Endothelial cell of umbilical vein (primary cell): ENCODE results near the gene STAU1. TPM values are rescaled to one million over a fixed set of nuclear protein-coding genes. Genes with fewer than 3 reads are reported as not detected.

Experiments used
- BruUV-seq: library from RNA; stranded (reverse); fragments of 400-500 nt; replicated peaks from 2 replicates; lab custom pipeline; 2021; lab: Mats Ljungman, UMichigan
- CTCF ChIA-PET: fragments of 300-600, 350-600 bp; sonication (Branson Sonifier 250); formaldehyde crosslinking; loops from one replicate; lab custom pipeline; 2021; ENCODE audit warnings: antibody characterized with exemption, inconsistent platforms; lab: Charles Lee
- POLR2A ChIA-PET: fragments of 300-600, 350-600 bp; sonication (Branson Sonifier 250); formaldehyde crosslinking; loops from one replicate; lab custom pipeline; 2021; ENCODE audit warnings: antibody characterized with exemption, inconsistent platforms; lab: Charles Lee
- DNase-seq: peaks from one replicate; pipeline ENCODE4 v3.0.0-alpha.2; 2011; ENCODE audit warnings: low read depth, low spot score
- FAIRE-seq: peaks from 2 replicates; lab custom pipeline; 2011; peaks lifted over from hg19 to GRCh38; lab: Jason Lieb, UNC
- H2AFZ ChIP-seq: 2 replicates; pipeline ENCODE4 v1.6.0; 2012; ENCODE audit warnings: low read depth, low read length, control low read depth, inconsistent platforms
- H3K27ac ChIP-seq: 2 replicates; pipeline ENCODE4 v1.5.1; 2011; ENCODE audit warnings: low read depth, mild to moderate bottlenecking, control low read depth, low read length, moderate library complexity; ENCODE audit not compliant: insufficient read depth
- H3K27me3 ChIP-seq, 2 experiments: 2 replicates each; pipeline versions ENCODE4 v1.6.0 to v1.6.1; 2011; ENCODE audit warnings: low read length in 2 of 2, mixed read lengths in 1 of 2; ENCODE audit not compliant: control insufficient read depth in 2 of 2, insufficient read depth in 2 of 2
- H3K36me3 ChIP-seq, 2 experiments: 2 replicates in 1 of 2; 3 replicates in 1 of 2; pipeline ENCODE4 v1.5.1; 2011; ENCODE audit warnings: low read length in 2 of 2, mild to moderate bottlenecking in 1 of 2, moderate library complexity in 1 of 2; ENCODE audit not compliant: control insufficient read depth in 2 of 2, insufficient read depth in 2 of 2; ENCODE audit errors: extremely low read depth in 1 of 2
- H3K4me1 ChIP-seq: 3 replicates; pipeline ENCODE4 v1.5.1; 2011; ENCODE audit warnings: mild to moderate bottlenecking, low read length; ENCODE audit not compliant: control insufficient read depth, insufficient read depth; ENCODE audit errors: extremely low read depth
- H3K4me2 ChIP-seq: 2 replicates; pipeline ENCODE4 v1.6.1; 2011; ENCODE audit warnings: low read length, control low read depth, mixed read lengths; ENCODE audit not compliant: insufficient read depth
- H3K4me3 ChIP-seq, 3 experiments: fragments of 200-600 bp in 1 of 3; sonication (generic), shearing (Covaris generic) in 1 of 3; replicated peaks in 1 of 3; 2 replicates each; pipeline ENCODE4 v1.5.1; 2011 to 2016; ENCODE audit warnings: control low read depth in 3 of 3, low read length in 3 of 3, mild to moderate bottlenecking in 2 of 3, inconsistent platforms in 1 of 3, low read depth in 1 of 3, moderate library complexity in 1 of 3; ENCODE audit not compliant: insufficient read depth in 1 of 3
- H3K79me2 ChIP-seq: 2 replicates; pipeline ENCODE4 v1.6.0; 2012; ENCODE audit warnings: low read length, inconsistent platforms; ENCODE audit not compliant: control insufficient read depth, insufficient read depth
- H3K9ac ChIP-seq: replicated peaks from 2 replicates; pipeline ENCODE3; 2011; ENCODE audit warnings: low read length, control low read depth; ENCODE audit not compliant: insufficient read depth; ENCODE audit errors: extremely low read depth
- H3K9me1 ChIP-seq: replicated peaks from 3 replicates; pipeline ENCODE4 v1.6.0; 2011; ENCODE audit warnings: mild to moderate bottlenecking, low read length; ENCODE audit not compliant: control insufficient read depth, insufficient read depth; ENCODE audit errors: extremely low read depth
- H3K9me3 ChIP-seq: replicated peaks from 2 replicates; pipeline ENCODE4 v1.5.1; 2012; ENCODE audit warnings: low read length, inconsistent platforms; ENCODE audit not compliant: control insufficient read depth, insufficient read depth
- H4K20me1 ChIP-seq: replicated peaks from 2 replicates; pipeline ENCODE3; 2011; ENCODE audit warnings: mild to moderate bottlenecking, low read length; ENCODE audit not compliant: control insufficient read depth, insufficient read depth; ENCODE audit errors: extremely low read depth
- EZH2 ChIP-seq: IDR thresholded peaks from 2 replicates; pipeline ENCODE4 v1.6.1; 2012; ENCODE audit warnings: borderline replicate concordance, low read depth, mild to moderate bottlenecking, moderate library complexity, low read length, inconsistent platforms; ENCODE audit not compliant: severe bottlenecking
- FOS ChIP-seq: IDR thresholded peaks from 2 replicates; pipeline ENCODE4 v1.6.1; 2011; ENCODE audit warnings: mild to moderate bottlenecking, low read length, moderate library complexity, borderline replicate concordance; ENCODE audit not compliant: insufficient read depth
- GATA2 ChIP-seq: IDR thresholded peaks from 2 replicates; pipeline ENCODE4 v1.7.0; 2011; ENCODE audit warnings: low read depth, mild to moderate bottlenecking, moderate library complexity, mixed read lengths, low read length; ENCODE audit not compliant: insufficient read length, insufficient read depth
- JUN ChIP-seq: IDR thresholded peaks from 2 replicates; pipeline ENCODE4 v1.6.1; 2011; ENCODE audit warnings: borderline replicate concordance, low read depth; ENCODE audit not compliant: insufficient read length, insufficient read depth
- MAX ChIP-seq: IDR thresholded peaks from 2 replicates; pipeline ENCODE4 v1.6.1; 2011; ENCODE audit not compliant: insufficient read depth, insufficient read length
- MYC ChIP-seq: IDR thresholded peaks from one replicate; pipeline ENCODE4 v1.6.1; 2011; ENCODE audit warnings: mild to moderate bottlenecking, low read depth, low read length
- POLR2A ChIP-seq: IDR thresholded peaks from 2 replicates; pipeline ENCODE4 v1.6.1; 2012; ENCODE audit warnings: low read depth, mild to moderate bottlenecking, control low read depth, low read length
- POLR2AphosphoS5 ChIP-seq: IDR thresholded peaks from 2 replicates; pipeline ENCODE4 v1.6.1; 2012; ENCODE audit warnings: low read depth, mild to moderate bottlenecking, control low read depth, low read length, moderate library complexity; ENCODE audit not compliant: insufficient read depth
- dilution Hi-C: fragments of 300-500 bp; cut with MboI; formaldehyde crosslinking; loops from one replicate; pipeline ENCODE4 v1.15.0; 2019; ENCODE audit warnings: low sequenced_read_pairs; ENCODE audit not compliant: extremely low pct_ligation_motif_present
- intact Hi-C: fragments of 100-400 bp; cut with micrococcal nuclease; formaldehyde crosslinking; loops from one replicate; pipeline ENCODE4 v1.10.0; 2022
- polyA plus RNA-seq, 4 experiments: library from polyadenylated mRNA; depleted of rRNA in 3 of 4; stranded (reverse) in 3 of 4; unstranded in 1 of 4; fragments of >200 nt; gene quantifications; 2 replicates each; pipeline versions ENCODE4 v1.2.1 to v1.2.3, GENCODE V29; 2011 to 2012; ENCODE audit warnings: missing spikeins in 1 of 4
- total RNA-seq: library from RNA; stranded (reverse); gene quantifications from 2 replicates; pipeline ENCODE4 v1.2.3, GENCODE V29; 2021
- TF ChIP-seq, protein P1 (sequence below), 2 donors: IDR thresholded peaks; 1 replicate in 1 of 2; 2 replicates in 1 of 2; pipeline ENCODE4 v1.5.1; 2011; ENCODE audit warnings: low read length in 2 of 2, mild to moderate bottlenecking in 2 of 2, moderate library complexity in 2 of 2, control low read depth in 1 of 2, inconsistent platforms in 1 of 2, low read depth in 1 of 2; ENCODE audit not compliant: insufficient read depth in 1 of 2; ENCODE audit errors: extremely low read depth in 1 of 2

STAU1 gene
- total and polyA plus RNA-seq, 2 donors (not counting 3 experiments of a cell fraction or from before 2014, with no cell fraction given): 53.1 to 98.1 TPM

GRCh38 chr20:49112596-49113274 lies 75.4 kb downstream of the STAU1 start:
- no peak overlapping the region for H2AFZ ChIP-seq
- no peak for FAIRE-seq
- dilution Hi-C loops: no loop called here
- H3K27ac ChIP-seq: no peak overlapping the region
- no TSS peak for BruUV-seq
- no peaks in the 10 kb centered on the region for H3K9me1 ChIP-seq
- no peaks in the 10 kb centered on the region for H4K20me1 ChIP-seq
- H3K4me3 ChIP-seq: no peak overlapping the region
- DNase-seq: no peak
- CTCF ChIA-PET: no interaction called here
- no peak overlapping the region for H3K4me2 ChIP-seq
- H3K9ac ChIP-seq: no peak overlapping the region
- H3K36me3 ChIP-seq: peaks cover 7 to 30% of the 10 kb centered on the region in 2 experiments
- POLR2A ChIA-PET: no interaction called here
- H3K79me2 ChIP-seq: no peaks in the 10 kb centered on the region
- TF ChIP-seq FOS: no peak
- no peak for TF ChIP-seq JUN
- no peak for TF ChIP-seq MYC
- TF ChIP-seq MAX: no peak
- no peak for TF ChIP-seq GATA2
- TF ChIP-seq EZH2: no peak
- no peak for TF ChIP-seq POLR2A
- TF ChIP-seq, protein P1, sequence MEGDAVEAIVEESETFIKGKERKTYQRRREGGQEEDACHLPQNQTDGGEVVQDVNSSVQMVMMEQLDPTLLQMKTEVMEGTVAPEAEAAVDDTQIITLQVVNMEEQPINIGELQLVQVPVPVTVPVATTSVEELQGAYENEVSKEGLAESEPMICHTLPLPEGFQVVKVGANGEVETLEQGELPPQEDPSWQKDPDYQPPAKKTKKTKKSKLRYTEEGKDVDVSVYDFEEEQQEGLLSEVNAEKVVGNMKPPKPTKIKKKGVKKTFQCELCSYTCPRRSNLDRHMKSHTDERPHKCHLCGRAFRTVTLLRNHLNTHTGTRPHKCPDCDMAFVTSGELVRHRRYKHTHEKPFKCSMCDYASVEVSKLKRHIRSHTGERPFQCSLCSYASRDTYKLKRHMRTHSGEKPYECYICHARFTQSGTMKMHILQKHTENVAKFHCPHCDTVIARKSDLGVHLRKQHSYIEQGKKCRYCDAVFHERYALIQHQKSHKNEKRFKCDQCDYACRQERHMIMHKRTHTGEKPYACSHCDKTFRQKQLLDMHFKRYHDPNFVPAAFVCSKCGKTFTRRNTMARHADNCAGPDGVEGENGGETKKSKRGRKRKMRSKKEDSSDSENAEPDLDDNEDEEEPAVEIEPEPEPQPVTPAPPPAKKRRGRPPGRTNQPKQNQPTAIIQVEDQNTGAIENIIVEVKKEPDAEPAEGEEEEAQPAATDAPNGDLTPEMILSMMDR (IDR thresholded peaks at IDR 0.05; ENCODE audit: extremely low read depth in 1 of 2, insufficient read depth in 1 of 2, low read depth in 1 of 2, low read length in 2 of 2): no peak
- TF ChIP-seq POLR2AphosphoS5: no peak
- no peaks in the 10 kb centered on the region for H3K27me3 ChIP-seq
- intact Hi-C loops: no loop called here
- no peaks in the 10 kb centered on the region for H3K4me1 ChIP-seq
- H3K9me3 ChIP-seq: no peaks in the 10 kb centered on the region
